GM19452 (cell line): ENCODE data around the gene CFLAR.
"Not testable (repeated sequence)": the region's sequence is repeated elsewhere in the genome, so short reads cannot be mapped to it uniquely, and the experiment has no call there.

Experiments used
- ATAC-seq: cut with Tn5 transposase; IDR thresholded peaks from one replicate; pipeline ENCODE4 v1.9.1; 2021; ENCODE audit not compliant: unreplicated experiment

Gene CFLAR

DNA sequence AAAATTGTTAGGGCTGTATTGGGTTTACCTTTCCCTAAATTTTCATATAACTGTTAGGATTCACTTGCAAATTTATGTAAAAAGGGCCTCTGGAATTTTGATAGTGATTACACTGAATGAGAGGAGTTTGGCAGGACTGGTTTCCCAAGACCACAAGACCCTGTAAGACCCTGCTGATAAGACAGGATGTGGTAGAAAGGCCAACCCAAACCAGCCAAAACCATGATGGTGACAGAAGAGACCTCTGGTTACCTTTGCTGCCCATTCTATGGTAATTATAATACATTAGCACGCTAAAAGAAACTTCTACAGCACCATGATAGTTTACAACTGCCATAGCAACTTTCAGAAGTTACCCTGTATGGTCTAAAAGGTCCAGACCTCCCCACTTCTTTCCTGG lies 58.7 kb downstream of the CFLAR start:
- no peak for ATAC-seq

DNA sequence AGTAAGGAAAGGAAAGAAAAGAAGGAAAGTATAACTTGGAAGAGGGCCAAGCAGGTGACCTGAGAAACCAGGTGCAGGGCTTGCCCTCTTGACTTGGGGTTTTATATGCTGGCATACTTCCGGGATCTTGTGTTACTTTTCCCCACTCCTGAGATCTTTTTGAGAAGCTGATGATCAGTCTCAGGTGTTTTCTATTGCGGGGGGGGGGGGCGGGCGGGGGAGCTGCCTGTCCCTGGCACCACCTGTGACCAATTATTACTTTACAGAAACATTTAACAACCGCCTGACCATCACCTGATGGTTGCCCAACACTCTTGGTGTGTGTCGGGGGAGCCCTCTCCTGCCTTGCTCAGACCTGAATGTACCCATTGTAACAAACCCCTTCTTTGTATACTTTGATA lies 60.1 kb downstream of the CFLAR start:
- no peak for ATAC-seq

DNA sequence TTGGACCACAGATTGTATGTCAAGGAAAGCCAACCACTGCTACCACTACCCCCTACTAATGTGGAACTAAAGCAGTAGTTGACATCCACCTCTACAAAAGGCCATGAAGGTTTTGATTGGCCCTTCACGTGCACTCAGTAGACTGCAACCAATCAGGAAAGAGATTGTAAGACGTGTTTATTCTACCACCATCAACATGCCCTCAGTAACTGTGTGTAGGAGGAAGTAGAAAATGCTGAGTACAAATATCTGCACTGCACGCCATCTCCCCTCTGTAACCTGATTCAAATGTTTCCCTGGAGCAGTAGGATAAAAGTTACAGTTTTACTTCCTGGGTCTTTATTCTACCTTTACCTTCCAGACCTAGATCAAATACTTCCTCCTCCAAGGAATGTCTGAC lies 64.0 kb downstream of the CFLAR start:
- ATAC-seq = no peak

DNA sequence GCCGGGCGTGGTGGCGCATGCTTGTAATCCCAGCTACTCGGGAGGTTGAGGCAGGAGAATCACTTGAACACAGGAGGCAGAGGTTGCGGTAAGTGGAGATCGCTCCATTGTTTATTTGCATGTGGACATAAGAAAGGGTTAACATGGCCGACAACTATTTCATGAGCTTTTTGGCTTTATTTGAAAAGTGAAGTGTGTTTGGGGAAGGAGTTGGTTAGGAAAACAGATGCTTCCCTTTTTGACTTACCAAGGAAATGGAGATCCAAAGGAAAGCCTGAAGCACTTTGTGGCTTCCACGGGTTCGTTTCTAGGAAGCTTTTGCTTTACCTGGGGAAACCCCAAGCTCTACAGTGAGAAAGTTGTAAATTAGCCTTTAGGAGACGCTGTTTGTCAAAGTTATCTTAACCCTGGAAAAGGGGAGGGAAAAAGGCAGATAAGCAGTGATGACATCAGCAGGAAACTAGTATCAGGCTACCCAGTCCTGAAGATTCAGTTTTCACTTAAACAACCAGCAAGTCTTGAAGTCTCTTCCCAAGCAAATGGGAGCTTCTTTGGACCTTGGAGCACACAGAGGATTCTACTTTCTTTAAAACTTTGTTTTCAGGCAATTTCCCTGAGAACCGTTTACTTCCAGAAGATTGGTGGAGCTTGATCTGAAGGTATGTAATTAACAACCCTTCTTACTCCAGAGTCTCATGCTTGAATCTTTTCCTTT lies 66.8 kb downstream of the CFLAR start, which contains the start of gene CASP10:
Gene CASP10 (plus strand): TSS at position 492 of the 715 bp plus-strand sequence. CDS start 2,637 bp downstream, outside the sequence.
- ATAC-seq = peak; percentile 65

DNA sequence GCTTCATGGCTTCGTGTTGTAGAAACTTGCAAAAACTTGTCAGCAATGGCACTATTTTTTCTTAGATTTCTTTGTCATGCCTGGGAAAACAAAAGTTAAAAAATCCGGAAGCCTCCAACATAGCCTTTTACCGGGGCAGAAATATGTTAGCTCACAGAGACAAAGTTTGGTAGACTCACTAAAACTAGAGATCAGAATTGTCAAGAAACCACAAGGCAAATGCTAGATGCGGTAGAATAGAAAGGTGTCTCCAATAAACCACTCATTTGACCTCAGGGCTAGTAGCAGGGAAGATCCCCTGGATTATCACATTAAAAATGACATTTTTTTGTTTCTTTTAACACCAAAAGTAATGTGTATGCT lies 67.4 kb downstream of the CFLAR start:
- ATAC-seq = no peak

DNA sequence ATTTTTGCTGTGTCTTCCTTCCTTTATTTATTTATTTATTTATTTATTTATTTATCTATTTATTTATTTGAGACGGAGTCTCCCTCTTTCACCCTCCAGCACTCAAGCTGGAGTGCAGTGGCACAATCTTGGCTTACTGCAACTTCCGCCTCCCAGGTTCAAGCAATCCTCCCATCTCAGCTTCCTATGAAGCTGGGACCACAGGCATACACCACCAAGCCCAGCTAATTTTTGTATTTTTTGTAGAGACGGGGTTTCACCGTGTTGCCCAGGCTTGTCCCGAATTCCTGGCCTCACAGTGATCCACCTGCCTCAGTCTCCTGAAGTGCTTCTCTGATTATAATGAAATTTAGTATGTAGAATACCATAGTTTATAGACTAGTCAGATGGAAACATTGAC lies 67.9 kb downstream of the CFLAR start:
- not testable (repeated sequence) for ATAC-seq

- not testable (repeated sequence) for ATAC-seq
Observed at GRCh38 chr2:201184248-201184647, 68.3 kb downstream of the CFLAR start.

GRCh38 chr2:201185863-201186262 lies 69.9 kb downstream of the CFLAR start:
- ATAC-seq = no peak

DNA sequence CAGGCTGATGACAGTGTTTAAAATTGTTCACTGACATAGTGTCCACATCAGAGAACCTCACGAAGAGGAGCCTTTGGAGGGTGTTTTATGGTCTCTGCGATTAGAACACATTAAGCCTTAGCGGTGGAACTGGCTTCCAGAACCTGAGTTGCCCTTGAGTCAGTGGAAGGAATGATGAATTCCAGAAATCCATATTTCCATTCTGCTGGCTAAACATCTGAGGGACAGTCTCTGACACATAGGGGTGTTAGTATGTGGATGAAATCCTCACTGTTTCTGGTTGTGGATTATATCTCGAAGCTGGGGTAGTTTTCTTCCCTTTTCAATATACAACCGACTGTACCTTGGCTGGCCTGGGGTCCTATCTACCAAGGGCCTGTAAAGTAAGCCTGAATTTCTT lies 71.0 kb downstream of the CFLAR start:
- no peak for ATAC-seq

GRCh38 chr2:201188449-201188848 lies 72.5 kb downstream of the CFLAR start:
- ATAC-seq = no peak

DNA sequence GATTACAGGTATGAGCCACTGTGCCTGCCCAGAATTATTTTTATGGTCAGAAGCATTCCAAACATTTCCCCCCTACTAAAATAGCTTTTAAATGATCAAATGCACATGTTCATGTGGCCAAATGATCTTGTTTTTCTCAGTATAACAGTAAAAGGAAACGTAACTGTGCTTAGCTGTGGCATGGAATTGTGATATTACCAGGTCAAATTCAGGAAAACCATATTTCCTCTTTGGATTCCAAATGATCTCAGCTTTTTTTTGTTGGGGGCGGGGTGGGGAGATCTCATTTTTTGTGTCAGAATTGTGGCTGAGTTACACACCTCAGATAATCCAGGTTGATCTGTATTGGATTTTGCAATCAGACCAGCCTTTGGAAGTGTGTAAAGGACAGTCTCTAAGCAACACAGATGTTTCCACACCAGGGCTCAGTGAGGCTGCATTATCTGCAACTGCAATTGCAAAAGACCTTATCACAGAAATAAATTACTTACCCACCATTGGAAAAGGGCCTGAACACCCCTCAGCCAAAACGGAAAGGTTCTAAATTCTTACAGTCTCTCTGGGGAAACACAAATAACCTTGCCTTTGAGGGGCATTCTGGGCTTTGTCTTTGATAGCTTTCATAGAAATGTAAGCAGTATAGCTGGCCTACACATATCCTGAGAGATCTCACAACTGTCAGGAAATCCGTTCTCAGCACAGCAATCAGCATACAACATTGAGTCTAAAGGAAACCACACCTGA lies 75.3 kb downstream of the CFLAR start:
- no peak for ATAC-seq

GRCh38 chr2:201194097-201194496 lies 78.1 kb downstream of the CFLAR start:
- peak; percentile 90 for ATAC-seq

- ATAC-seq = no peak
Observed at GRCh38 chr2:201195331-201195730, 79.4 kb downstream of the CFLAR start.

DNA sequence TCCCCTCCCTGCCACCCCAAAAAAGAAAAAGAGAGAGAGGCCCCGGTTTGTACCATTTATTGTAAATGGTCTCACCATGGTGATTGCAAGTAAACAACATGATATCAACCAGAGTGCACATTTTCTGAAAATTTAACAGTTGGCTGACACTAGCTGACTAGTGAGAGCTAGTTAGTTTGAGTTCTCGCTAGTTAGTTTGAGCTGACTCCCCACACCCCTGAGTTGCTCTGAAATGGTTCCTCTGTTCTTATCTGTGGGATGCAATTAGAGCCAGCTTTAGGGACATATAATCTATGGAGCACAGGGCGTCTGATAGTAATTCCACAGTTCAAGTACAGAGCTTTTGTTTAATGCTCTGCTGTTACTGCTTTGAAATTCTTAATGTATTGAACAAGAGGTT lies 80.0 kb downstream of the CFLAR start:
- ATAC-seq = no peak

GRCh38 chr2:201196803-201197202 lies 80.8 kb downstream of the CFLAR start:
- no peak for ATAC-seq

- ATAC-seq = no peak
Observed at GRCh38 chr2:201197781-201198180, 81.8 kb downstream of the CFLAR start.

DNA sequence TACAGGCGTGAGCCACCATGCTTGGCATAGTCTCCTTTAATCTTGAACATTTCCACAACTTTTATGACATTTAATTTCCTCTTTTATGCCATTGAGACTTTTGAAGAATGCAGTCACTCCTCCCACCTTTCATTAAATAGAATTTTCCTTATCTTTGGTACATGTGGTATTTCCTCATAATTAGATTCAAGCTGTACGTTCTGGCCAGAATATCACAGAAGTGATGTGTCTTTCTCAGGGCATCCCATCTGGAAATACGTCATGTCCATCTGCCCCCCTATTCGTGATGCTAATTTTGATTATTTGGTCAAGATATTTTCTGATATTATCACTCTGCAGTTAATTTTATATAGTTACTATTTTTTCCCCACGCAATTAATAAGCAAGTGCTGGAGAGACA lies 83.9 kb downstream of the CFLAR start:
- ATAC-seq = no peak

- ATAC-seq = no peak
Observed at GRCh38 chr2:201200345-201200744, 84.4 kb downstream of the CFLAR start.

DNA sequence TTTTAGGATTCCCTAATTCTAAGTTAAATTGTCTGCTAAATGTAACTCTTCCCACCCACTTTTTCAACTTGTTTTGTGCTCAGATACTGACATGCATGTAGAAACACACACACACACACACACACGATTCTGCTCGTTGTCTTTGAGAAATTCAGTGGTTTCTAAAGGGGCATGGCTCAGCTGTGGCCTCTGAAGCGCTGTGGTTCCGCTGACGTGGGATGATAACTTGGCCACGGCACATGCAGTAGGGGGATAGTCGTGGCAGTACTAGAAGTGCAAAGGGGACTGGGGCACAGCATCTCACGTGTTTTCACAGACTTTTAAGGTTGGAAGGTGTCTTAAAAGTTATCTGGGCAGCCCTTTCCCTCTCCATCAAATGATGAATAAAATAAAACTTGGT lies 85.4 kb downstream of the CFLAR start:
- ATAC-seq = no peak

- ATAC-seq = no peak
Observed at GRCh38 chr2:201203916-201204654, 88.1 kb downstream of the CFLAR start.

DNA sequence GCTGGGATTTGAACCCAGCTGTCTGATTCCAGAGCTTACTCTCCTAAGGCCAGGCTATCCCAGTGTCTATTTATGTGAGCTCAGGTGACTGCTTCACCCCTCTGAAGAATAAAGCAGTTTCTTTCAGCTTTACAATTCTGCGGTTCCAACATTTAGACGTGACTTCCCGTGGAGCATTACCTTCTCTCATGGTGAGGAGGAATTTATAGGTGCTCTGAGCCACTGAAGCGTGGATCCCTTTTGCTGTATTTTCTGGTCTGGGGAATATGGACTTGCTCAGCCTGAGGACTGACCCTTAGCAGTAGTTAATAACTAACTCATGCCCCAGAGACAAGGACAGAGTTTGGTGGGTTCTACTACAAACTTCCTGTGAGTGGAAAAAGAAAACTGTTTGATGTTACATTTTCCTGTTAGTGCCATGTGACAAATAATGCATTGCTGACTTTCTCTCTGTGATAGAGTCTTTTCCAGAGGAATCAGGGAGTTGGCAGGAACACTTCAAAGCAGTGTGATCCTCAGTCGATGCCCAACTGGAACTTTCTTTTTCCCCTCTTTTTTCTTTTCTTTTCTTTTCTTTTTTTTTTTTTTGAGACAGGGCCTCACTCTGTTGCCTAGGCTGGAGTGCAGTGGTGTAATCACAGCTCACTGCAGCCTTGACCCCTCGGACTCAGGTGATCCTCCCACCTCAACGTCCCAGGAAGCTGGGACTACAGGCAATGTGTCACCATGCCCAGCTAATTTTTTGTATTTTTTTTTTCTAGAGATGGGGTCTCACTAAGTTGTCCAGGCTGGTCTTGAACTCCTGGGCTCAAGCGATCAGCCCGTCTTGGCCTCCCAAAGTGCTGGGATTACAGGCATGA lies 88.9 kb downstream of the CFLAR start:
- no peak for ATAC-seq
